HG02798 (cell line): Measurements from ENCODE around the gene RBM17.
"Not testable (repeated sequence)": the region's sequence is repeated elsewhere in the genome, so short reads cannot be mapped to it uniquely, and the experiment has no call there.

ENCODE experiments used
- ATAC-seq: cut with Tn5 transposase; IDR thresholded peaks from one replicate; pipeline ENCODE4 v1.9.1; 2021; ENCODE audit warnings: mild to moderate bottlenecking; ENCODE audit not compliant: unreplicated experiment, poor library complexity

Gene RBM17

DNA sequence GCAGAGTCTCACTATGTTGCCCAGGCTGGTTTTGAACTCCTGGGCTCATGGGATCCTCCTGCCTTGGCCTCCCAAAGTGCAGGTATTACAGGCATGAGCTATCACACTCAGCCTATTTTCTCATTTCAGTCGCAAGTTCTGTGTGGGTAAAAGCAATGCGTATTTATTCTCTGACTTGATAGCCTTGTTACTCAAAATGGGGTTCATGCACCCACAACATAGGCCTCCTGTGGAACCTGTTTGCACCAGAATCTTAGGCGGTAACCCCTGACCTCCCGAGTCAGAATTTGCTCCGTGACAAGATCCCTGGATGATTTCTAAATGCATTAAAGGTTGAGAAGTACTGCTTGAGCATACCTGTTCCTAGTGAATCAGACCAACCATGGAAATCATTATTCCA lies 34.0 kb upstream of the RBM17 start:
- no peak for ATAC-seq

DNA sequence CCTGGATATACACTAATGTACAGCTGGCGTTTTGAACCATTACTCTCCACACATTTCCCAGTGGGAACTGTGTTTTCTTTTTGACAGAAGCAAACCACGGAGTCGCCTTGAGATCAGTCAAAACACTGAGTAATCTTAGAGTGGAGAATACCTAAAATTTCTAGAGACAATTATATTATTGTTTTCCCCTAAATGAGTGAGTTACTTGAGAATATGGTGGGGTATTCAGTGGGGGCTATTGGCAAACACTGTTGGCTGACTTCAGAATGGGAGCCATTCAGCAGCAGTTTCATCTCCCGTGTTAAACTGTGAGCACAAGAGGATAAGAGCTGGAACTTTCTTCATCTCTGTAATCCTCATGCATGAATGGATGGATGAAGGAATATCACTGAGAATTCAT lies 32.9 kb upstream of the RBM17 start:
- ATAC-seq = no peak

DNA sequence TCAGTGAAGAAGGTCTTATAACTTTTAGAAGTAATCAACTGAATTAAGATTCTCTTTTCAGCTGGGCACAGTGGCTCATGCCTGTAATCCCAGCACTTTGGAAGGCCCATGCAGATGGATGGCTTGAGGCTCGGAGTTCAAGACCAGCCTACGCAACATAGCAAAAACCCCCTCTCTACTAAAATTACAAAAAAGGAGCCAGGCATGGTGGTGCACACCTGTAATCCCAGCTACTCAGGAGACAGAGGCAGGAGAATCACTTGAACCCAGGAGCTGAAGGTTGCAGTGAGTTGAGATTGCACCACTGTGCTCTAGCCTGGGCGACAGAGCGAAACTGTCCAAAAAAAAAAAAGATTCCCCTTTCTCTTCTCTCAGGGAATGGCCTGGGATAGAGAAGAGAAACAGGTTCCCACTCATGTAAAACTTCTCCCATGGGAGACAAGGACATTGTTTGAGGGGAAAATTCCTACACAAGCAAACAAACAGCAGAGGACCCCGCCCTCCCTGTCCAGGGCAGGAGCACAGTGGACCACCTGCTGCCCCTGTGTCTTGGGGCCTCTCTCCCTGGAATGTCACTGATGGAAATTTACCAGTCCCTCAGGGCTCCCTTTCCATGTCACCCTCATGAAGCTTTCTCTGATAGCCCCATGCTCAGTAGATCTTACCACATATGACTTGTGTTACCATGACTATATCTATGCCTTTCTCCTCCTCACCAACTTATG lies 32.3 kb upstream of the RBM17 start:
- ATAC-seq = no peak

DNA sequence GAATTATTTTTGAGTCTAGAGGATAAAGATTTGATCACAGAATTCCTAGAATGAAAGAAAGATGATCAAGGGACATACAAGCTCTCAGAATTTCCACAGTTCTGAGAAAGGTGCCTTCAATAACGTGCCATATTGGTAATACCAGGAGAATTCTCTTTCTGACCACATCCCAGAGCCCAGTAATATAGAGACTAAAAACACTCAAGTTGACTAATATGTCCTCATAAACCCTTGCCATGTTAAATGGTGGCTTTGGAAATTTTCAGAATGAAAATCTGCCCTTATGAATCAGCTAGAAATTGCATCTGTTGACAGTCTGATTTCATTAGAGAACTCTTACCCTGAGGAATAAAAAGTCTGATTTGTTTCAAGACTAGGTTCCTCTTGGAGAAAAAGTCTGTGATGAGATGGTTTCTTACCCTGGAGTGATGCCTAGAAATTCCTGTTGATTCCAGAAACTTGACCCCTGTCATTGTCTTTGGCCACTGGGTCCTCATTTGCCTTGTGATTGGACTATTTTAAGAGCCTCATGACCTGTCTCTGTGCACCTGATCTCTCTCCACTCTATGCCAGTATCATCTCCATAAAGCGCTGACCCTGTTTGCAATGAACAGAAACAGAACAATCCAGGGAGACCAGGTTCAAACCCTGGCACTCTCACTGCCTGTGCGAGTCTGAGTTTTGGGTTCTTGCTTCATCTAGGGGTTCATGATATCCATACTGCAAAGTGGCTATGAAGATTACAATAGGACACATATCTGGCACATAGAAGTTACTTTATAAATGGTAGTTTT lies 30.0 kb upstream of the RBM17 start:
- ATAC-seq = peak; percentile 40

DNA sequence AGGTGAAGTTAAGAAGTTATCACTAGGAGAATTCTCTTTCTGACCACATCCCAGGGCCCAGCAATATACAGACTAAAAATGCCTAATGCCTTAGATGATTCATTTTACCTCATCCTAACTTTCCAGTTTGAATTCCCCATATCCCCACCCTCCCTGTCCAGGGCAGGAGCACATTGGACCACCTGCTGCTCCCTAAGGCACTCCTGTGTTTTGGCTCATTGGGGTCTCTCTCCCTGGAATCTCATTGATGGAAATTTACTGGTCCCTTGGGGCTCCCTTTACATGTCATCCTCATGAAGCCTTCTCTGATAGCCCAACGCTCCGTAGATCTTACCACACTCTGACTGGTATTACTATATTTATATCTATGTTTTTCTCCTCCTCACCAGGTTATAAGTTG lies 29.3 kb upstream of the RBM17 start:
- ATAC-seq = no peak

DNA sequence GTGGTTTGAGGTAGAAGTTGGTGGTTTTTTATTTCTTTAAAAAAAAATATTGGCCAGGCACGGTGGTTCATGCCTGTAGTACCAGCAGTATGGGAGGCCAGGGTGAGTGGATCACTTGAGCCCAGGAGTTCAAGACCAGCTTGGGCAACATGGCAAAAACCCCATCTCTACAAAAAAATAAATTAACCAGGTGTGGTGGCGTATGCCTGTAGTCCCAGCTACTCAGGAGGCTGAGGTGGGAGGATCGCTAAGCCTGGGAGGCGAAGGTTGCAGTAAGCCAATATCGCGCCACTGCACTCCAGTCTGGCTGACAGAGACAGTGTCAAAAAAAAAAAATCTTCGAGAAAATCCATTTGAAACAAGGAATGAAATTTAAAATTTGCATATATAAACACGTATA lies 27.8 kb upstream of the RBM17 start:
- no peak for ATAC-seq

DNA sequence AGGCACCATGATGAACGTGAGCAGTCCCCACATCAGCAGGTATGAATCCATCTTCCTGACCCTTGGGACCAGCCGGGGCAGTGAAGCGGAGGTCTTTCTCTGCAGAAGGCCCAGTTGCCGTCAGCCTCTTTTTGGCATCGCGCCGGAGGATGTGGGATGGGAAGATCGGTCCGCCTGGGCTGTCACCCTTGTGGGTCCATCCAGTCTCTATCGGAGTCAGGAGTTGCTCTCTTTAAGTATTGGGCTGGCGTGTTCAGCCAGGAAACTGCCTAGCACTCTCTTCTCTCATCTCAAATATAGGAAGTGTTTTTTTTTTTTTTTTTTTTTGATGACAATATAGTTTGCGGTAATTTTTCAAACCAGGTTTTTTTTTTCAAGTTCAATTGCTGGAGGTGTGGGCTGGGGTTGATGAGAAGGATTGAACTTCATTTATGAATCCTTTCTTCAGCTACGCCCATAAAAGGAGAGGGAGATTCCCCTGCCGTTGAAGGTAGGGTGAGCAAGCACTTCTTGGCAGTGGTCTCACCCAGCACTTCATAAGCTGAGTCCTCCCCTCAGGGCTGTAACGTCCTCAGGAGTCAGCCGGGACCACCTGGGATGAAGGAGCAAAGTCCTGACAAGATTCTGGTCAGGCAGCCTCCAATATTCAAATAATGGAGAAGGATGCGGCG lies 26.6 kb upstream of the RBM17 start, which contains the start of gene IL2RA:
TSS of gene IL2RA (minus strand) at position 267 of the 671 bp plus-strand sequence. CDS start at position 51, 216 bp downstream.
- ATAC-seq = no peak

DNA sequence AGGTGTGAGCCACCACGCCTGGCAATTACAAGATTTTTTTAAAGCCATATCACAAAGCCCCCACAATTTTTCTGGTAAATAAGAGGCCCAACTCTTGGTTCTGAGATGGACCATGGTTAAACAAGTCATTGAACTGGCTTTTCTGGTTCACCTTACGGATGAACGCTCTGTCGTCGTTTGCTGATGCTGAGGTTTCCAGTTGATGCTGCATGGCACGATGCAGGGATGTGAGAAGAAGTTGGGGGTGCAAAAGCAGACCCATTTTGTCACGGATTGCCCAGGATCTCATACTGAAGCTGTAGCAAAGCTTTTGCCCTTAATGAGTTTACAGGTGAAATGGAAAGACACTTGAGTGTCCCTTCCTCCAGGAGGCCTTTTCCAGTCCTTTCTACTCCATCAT lies 24.7 kb upstream of the RBM17 start:
- no peak for ATAC-seq

DNA sequence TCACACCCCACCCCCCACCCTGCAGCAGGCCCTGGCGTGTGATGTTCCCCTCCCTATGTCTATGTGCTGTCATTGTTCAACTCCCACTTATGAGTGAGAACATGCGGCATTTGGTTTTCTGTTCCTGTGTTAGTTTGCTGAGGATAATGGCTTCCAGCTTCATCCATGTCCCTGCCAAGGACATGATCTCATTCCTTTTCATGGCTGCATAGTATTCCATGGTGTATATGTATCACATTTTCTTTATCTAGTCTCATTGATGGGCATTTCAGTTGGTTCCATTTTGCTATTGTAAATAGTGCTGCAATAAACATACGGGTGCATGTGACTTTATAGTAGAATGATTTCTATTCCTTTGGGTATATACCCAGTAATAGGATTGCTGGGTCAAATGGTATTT lies 24.1 kb upstream of the RBM17 start:
- not testable (repeated sequence) for ATAC-seq

DNA sequence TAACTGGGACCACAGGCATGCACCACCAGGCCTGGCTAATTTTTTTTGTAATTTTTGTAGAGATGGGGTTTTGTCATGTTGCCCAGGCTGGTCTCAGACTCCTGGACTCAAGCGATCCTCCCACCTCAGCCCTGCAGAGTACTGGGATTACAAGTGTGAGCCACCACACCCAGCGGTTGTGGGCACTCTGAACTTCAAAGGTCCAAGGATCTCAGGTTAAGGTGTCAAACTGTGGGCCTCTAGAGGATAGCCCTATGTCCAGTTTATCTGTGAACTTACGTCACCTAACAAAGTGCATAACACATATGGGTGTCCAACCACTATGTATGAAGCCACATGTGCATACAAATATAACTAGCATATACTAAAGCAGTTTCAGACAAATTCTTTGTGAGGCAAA lies 23.4 kb upstream of the RBM17 start:
- no peak for ATAC-seq

DNA sequence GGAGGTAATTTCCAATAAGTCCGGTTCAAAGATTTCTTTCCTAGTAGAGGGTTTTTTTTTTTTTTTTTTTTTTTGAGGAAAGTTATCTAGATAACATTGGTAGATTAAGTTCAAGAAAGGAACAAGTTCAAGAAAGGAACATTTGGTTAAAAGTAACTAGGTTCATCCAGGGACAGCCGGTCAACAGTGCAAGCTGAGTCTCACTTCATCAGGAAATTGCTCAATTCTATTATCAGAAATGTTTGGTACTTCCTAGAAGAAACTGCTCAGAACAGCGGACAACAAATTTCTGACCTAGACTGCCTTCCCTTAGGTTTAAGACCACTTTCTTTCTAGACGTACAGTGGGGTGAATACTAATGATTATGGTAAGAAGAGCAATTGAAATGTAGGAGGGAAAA lies 23.0 kb upstream of the RBM17 start:
- no peak for ATAC-seq

DNA sequence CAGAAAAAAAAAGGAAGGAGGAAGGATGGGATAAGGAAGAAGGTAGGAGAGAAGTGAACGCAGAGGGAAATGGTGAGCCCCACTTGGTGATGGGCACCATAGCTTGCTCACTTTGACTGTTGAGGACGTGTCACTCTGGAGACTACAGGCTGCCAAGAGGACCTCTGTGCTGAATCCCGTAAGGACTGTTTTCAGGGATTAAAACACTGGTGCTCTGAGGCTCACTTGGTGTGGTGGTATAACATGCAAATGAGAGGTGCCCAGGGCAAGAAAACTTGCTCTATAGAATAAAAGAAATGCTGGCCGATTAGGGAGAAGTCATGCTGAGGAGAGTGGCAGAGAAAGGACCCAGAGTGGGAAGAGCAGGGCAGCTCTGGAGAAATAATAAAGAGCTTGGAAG lies 21.4 kb upstream of the RBM17 start:
- no peak for ATAC-seq

DNA sequence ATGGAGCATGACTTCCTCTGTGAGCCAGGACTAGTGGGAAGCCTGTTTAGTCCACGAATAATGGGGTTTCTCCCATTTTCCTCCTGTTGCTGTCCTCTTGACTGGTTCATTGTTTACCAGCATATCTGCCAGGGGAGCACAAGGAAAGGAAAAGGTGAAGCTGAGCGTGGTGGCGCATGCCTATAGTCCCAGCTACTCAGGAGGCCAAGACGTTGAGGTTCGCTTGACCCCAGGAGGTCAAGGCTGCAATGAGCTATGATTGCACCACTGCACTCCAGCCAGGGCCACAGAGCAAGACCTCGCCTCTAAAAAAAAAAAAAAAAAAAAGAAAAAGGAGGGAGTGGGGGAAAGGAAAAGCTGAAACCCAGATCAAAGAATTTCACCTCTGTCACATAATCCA lies 20.8 kb upstream of the RBM17 start:
- no peak for ATAC-seq

DNA sequence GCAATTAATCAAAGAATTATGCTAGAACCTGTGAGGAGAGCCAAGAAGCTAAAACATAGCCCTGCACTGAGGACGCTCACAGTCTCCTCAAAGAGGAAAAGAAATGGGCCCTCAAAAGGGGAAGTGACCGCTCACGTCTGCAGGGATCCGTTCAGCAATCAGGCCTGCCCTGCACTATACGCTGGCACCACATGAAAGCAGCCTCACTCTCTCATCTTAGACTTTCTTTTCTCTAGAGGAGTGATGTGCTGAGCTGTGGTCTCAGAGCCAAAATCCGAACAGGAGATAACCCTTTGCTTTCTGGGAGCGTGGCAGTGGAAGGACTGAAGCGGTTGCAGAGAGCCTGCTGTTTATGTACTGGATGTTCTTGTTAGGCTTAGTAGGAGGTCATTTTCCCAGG lies 20.4 kb upstream of the RBM17 start:
- ATAC-seq = peak; percentile 50

DNA sequence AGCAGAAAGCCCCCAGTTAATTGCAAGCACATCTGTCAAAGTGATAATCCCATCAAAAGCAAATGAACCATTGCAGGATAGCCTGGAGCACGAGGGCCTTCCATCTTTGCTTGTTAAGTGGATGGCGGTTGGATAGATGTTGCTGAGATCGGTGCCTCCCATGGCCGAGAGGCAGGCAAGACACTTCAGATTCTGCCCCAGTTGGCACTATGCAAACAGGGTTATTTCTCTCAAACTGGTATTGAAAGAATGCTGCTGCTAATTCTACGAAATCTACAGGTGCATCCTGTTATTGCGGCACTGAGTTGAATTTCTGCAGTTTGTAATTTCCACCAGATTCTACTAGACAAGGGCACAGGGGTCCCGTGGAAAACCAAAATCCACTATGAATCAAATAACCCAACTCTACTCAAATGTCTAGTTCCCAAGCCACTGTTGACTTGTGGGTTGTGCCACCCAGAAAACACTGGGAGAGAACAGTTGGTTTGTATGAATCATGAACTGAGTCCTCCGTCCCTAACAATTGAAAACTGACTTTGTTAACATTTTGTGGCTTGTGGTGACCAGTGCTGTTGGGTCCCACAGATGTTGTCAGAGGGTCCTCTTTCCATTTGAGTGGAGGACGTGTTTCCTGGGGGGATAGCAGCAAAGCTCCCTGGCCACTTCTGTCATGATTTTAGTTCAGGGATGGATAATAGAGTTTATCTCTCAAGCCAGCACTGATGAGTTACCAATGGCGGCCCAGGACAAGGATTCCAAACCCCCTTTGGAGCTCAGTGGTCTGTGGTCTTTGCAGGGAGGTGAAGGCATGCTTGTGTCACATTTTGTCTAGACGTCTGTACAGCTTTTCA lies 19.5 kb upstream of the RBM17 start:
- no peak for ATAC-seq

DNA sequence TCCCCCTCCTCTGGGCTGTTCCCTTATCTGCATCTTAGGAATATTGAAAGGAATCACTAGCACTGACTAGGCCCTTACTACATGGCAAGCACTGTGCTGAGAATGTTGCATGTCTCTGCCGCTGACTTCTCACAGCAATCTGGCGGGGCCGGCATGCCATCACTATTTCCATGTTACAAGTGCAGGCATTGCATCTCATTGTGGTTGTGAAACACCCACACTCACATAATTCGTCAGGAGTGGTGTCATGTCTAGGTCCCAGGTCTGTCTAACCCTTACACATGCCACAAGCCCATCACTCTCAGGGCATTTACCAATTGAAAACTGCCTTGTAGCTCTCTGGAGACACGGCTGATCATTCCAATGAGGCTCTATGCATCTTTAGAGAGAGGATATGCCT lies 18.2 kb upstream of the RBM17 start:
- ATAC-seq = no peak

DNA sequence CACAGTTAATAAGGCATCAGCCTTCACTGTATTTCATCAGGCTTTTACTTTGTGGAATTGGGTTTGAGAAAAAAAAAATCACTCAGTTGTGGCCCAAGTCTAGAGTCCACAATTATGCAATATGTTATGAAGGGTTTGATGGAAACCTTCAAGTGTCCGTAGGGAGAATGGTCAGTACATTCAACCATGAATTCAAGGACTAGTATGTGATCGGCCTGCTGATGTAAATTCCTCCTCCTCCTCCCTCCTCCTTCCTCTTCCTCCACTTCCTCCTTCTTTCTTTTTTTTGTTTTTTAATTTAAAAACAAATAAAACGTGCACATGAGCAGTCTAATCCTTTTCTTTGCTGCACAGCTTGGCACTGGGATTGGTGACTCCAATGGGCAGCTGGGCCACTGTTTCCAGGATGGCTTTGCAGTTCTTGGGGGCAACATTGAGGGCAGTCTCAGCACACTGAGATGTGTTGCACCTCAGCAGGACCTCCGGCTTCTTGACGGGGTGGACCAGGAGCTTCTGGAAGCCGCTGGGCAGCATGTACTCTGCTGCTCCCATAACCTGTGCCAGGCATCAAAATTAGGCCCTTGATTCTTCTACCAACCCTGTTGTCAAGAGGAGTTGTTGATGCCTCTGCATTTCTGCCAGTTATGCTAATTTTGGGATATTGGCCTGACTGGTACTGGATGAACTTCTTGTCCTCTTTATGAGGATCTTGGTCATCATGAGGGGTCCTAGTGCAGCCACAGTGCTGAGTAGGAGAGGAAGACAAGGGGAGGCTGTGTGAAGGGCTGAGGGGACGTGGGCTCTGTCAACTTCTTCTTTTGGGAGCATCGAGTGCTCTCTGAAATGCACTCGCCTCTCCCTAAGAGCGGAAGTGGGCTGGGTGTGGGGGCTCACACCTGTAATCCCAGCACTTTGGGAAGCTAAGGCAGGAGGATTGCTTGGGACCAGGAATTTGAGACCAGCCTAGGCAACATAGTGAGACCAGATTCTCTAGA lies 17.4 kb upstream of the RBM17 start:
- no peak for ATAC-seq

DNA sequence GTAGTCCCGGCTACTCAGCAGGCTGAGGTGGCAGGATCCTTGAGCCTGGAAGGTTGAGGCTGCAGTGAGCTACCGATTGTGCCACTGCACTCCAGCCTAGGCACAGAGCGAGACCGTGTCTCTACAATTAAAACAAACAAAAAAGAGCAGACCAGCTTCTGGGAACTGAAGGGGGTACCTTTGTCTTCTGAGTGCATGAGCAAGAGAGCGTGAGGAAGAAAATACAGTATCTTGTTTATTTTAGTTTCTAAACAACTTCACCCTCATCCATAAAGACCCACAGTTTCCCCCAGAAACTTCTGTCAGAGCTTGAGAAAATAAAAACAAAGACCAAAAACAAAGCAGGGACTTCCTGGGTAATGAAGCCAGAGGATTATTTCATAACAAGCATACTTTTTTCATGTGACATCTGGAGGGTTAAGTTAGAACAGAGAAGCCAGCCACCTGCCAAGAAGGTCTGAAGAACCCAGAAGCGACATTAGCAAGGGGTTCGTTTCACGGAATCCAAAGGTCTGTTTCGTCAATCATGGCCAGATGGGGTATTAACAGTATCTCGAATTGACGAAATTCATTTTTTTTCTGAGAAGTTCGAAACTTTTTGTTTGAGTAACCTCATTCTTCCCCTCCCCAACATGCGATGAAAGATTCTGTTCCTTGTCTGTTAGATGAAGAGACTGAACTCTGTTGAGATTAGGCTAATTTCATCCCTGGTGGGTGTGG lies 16.5 kb upstream of the RBM17 start:
- peak; percentile 70 for ATAC-seq
